Neural progenitor cell (in vitro differentiated cells): ENCODE data around the gene KRTAP16-1.

Experiments
- CTCF ChIP-seq: fragments of 200-600 bp; sonication (generic); IDR thresholded peaks from 2 replicates; pipeline ENCODE4 v1.5.1; 2017; ENCODE audit warnings: antibody characterized with exemption, mild to moderate bottlenecking
- EZH2 ChIP-seq: fragments of 200-600 bp; sonication (generic); IDR thresholded peaks from 2 replicates; pipeline ENCODE4 v1.6.1; 2017; ENCODE audit warnings: antibody characterized with exemption, mild to moderate bottlenecking, moderate library complexity
- EZH2phosphoT487 ChIP-seq: fragments of 200-600 bp; sonication (generic); IDR thresholded peaks from 2 replicates; pipeline ENCODE4 v1.6.1; 2017; ENCODE audit warnings: antibody characterized with exemption

GRCh38 chr17:41333098-41333497 is 24.0 kb upstream of the KRTAP16-1 start:
- TF ChIP-seq CTCF = no peak
- no peak for TF ChIP-seq EZH2phosphoT487
- no peak for TF ChIP-seq EZH2
